Muscle of leg (tissue), 11 donors: ENCODE measurements around the gene RASSF7. TPM values are rescaled to one million over a fixed set of nuclear protein-coding genes. Genes with fewer than 3 reads are reported as not detected.

Experiments used
- DNase-seq: peaks from one replicate; pipeline ENCODE4 v3.0.0; 2013
- H3K27ac ChIP-seq: one replicate; pipeline ENCODE4 v1.5.1; 2013; ENCODE audit warnings: mild to moderate bottlenecking, low read length, control low read depth
- H3K27me3 ChIP-seq: one replicate; pipeline ENCODE4 v1.6.1; 2013; ENCODE audit warnings: low read length; ENCODE audit not compliant: control insufficient read depth, insufficient read depth
- H3K36me3 ChIP-seq: one replicate; pipeline ENCODE4 v1.6.1; 2013; ENCODE audit warnings: low read length; ENCODE audit not compliant: control insufficient read depth, insufficient read depth
- H3K4me1 ChIP-seq: one replicate; pipeline ENCODE4 v1.6.1; 2013; ENCODE audit warnings: low read length; ENCODE audit not compliant: control insufficient read depth, insufficient read depth
- H3K4me3 ChIP-seq: one replicate; pipeline ENCODE4 v1.5.1; 2013; ENCODE audit warnings: low read length, control low read depth
- H3K9me3 ChIP-seq: replicated peaks from 2 replicates; pipeline ENCODE4 v1.6.1; 2013; ENCODE audit warnings: low read depth, low read length; ENCODE audit not compliant: control insufficient read depth
- WGBS: methylation state at CpG from one replicate; pipeline ENCODE4 v1.1.5; 2013; ENCODE audit warnings: missing lambda C conversion rate; ENCODE audit not compliant: insufficient coverage; 5-methylcytosine and 5-hydroxymethylcytosine counted together
- polyA plus RNA-seq, 8 donors: library from polyadenylated mRNA; unstranded; fragments of 120-200 nt; gene quantifications; one replicate each; pipeline versions ENCODE4 v1.2.1 to v1.2.3, GENCODE V29; 2013; ENCODE audit warnings: inconsistent platforms in 1 of 8, low replicate concordance in 1 of 8; ENCODE audit not compliant: insufficient read length in 8 of 8, insufficient read depth in 1 of 8
- total RNA-seq: library from RNA; stranded (reverse); fragments of 120-200 nt; gene quantifications from one replicate; pipeline ENCODE4 v1.2.4, GENCODE V29; 2013

Gene RASSF7
- total and polyA plus RNA-seq, 9 donors, result 2.3 to 4.4 (median 2.6) TPM

GRCh38 chr11:575996-576768, 15.4 kb downstream of the RASSF7 start, which contains the start of gene PHRF1:
PHRF1 (plus strand) TSS chr11:576470; CDS start chr11:581513, 5,043 bp downstream.
- peak; percentile 97 for DNase-seq
- WGBS, result under 1% methylated on average over 73 of the region's 99 CpGs
- H3K27ac ChIP-seq, result peak within 1 kb of the TSS; percentile 91
- H3K36me3 ChIP-seq, result peaks cover 3% of the 10 kb centered on the region
- H3K4me1 ChIP-seq, result peaks cover 32% of the 10 kb centered on the region
- peaks cover 22% of the 10 kb centered on the region for H3K27me3 ChIP-seq
- no peaks in the 10 kb centered on the region for H3K9me3 ChIP-seq
- H3K4me3 ChIP-seq, result peak within 1 kb of the TSS; percentile 90

- Histone ChIP-seq H3K27me3 (peaks cover 22% of the 10 kb centered on the region), H3K4me3 (peak overlapping the region; percentile 90), H3K9me3 (no peaks in the 10 kb centered on the region), H3K4me1 (peaks cover 33% of the 10 kb centered on the region), H3K36me3 (peaks cover 12% of the 10 kb centered on the region), H3K27ac (peak overlapping the region; percentile 20)
- WGBS, result 7% methylated on average over 35 of the region's 48 CpGs
- peak; percentile 42 for DNase-seq
Measured at GRCh38 chr11:576811-577610, 16.2 kb downstream of the RASSF7 start.

DNA sequence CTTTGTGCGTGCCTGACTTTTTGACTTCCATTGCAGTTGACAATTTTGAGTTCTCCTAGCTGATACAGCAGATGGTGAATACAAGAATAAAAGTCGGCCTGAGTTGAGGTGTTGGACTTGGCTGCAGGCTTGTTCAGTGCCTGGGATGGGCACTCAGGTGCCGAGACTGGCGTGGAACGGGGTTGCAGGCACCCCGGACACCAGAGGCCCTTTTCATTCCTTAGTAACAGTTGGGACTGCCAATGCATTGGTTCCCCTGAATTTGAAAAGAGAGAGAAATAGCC, 16.8 kb downstream of the RASSF7 start:
- Histone ChIP-seq H3K4me3 (peak overlapping the region; percentile 90), H3K27me3 (peaks cover 22% of the 10 kb centered on the region), H3K36me3 (peaks cover 15% of the 10 kb centered on the region), H3K27ac (no peak overlapping the region), H3K4me1 (peaks cover 33% of the 10 kb centered on the region), H3K9me3 (no peaks in the 10 kb centered on the region)
- no peak for DNase-seq
- 63% methylated on average over 6 of the region's 6 CpGs for WGBS

DNA sequence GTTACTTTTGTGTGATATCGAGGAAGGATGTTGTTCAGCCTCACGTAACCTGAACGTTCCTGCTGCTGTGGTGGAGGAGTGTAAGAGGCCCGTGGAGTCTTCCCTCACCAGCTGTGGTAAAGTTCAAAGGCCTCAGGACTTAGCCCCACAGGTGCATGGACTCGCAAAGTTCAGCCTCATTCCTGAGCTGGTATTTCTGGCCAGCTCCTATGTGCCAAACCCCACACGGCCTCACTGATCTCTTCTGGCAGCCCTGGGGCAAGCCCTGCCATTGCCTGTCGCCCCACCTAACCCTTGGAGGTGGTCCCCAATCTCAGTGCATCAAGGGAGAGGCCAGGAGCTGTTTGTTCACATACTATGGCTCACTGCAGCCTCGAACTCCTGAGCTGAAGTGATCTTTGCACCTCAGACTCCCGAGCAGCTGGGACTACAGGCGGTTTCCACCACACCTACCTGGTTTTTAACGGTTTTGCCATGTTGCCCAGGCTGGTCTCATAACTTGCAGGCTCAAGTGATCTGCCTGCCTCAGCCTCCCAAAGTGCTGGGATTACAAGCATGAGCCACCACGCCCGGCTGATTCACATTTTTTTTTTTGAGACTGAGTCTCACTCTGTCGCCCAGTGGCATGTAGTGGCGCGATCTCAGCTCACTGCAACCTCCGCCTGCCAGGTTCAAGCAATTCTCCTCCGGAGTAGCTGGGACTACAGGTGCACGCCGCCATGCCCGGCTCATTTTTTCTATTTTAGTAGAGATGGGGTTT, 17.7 kb downstream of the RASSF7 start:
- H3K4me1 ChIP-seq, result peaks cover 33% of the 10 kb centered on the region
- no peaks in the 10 kb centered on the region for H3K9me3 ChIP-seq
- WGBS, result 68% methylated on average over 12 of the region's 21 CpGs
- H3K36me3 ChIP-seq, result peaks cover 22% of the 10 kb centered on the region
- DNase-seq, result no peak
- H3K4me3 ChIP-seq, result no peak overlapping the region
- H3K27ac ChIP-seq, result no peak overlapping the region
- H3K27me3 ChIP-seq, result peaks cover 16% of the 10 kb centered on the region

DNA sequence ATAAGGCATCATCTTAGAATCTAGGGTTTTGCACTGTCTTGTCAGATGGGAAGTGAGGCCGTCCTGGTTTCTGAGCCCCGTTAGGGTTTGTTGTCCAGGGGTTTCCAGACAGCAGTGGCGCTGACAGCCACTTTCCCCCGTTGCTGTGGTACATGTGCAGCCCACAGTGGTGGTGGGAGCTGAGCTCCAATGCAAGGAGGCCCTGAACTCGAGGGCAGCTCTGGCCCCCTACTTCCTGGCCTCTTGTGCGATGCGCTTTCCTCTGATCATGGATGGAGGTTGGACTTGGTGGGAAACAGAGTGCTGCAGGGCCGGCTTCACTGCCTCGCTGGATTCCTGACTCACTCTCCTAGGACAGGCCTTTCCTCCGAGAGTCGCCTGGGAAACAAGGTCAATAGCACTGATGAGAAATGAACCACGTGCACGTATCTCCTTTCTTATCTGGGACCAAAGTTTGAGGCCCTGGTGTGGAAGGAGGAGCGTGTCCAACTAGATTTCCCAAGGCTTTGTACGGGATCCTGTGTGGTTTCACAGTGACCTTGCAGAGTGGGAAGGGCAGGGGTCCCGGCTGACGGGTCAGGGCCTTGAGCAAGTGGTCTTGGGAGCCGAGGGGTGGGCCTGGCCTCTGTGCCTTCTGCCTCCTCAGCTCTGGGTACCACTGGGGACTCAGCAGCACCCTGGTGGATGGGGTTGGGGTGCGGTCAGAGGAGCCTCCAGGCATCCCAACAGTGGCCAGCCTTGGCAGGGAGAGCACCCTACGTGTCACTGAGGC, 19.2 kb downstream of the RASSF7 start:
- DNase-seq, result no peak
- Histone ChIP-seq H3K4me3 (no peak overlapping the region), H3K4me1 (peaks cover 28% of the 10 kb centered on the region), H3K27ac (no peak overlapping the region), H3K9me3 (no peaks in the 10 kb centered on the region), H3K27me3 (peaks cover 7% of the 10 kb centered on the region), H3K36me3 (peaks cover 35% of the 10 kb centered on the region)
- 81% methylated on average over 20 of the region's 20 CpGs for WGBS

DNA sequence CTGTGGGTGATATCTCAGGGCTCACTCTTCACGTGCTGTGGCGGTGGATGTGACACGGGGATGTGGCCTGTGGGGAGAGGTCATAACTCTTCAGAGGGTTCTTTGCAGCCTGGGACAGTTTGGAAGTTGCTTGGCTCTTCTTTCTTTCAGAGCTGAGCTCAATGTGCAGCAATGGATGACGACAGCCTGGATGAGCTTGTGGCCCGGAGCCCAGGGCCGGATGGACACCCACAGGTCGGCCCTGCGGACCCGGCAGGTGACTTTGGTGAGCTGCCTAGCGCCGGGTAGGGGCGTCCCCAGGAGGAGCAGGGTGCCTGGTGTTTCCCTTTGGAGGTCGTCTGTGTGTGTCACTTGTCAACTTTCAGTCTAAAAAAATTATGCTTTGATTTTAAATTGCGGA, 20.6 kb downstream of the RASSF7 start:
- peaks cover 25% of the 10 kb centered on the region for H3K4me1 ChIP-seq
- DNase-seq, result no peak
- H3K36me3 ChIP-seq, result peaks cover 41% of the 10 kb centered on the region
- H3K4me3 ChIP-seq, result no peak overlapping the region
- H3K9me3 ChIP-seq, result no peaks in the 10 kb centered on the region
- H3K27me3 ChIP-seq, result no peaks in the 10 kb centered on the region
- H3K27ac ChIP-seq, result no peak overlapping the region
- 78% methylated on average over 10 of the region's 14 CpGs for WGBS

DNA sequence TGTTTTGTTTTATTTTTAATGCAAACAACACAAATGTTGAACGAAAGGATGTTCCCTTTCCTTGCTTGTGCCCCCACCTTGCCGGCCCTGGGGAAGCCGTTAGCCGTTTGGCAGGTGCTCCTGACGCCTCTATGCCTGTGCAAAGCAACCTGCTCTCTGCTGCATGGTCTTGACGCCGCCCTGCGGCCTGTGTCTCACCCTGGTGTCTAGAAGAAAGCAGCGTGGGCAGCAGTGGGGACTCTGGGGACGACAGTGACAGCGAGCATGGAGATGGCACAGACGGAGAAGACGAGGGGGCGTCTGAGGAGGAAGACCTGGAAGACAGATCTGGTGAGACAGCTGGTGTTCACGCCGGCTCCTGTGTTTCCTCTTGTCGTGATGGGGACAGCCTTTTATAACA, 21.0 kb downstream of the RASSF7 start:
- no peak for DNase-seq
- Histone ChIP-seq H3K27ac (no peak overlapping the region), H3K36me3 (peaks cover 46% of the 10 kb centered on the region), H3K9me3 (no peaks in the 10 kb centered on the region), H3K27me3 (no peaks in the 10 kb centered on the region), H3K4me3 (no peak overlapping the region), H3K4me1 (peaks cover 25% of the 10 kb centered on the region)
- 86% methylated on average over 14 of the region's 17 CpGs for WGBS

- DNase-seq, result no peak
- H3K4me3 ChIP-seq, result no peak overlapping the region
- 93% methylated on average over 8 of the region's 10 CpGs for WGBS
- no peaks in the 10 kb centered on the region for H3K9me3 ChIP-seq
- no peaks in the 10 kb centered on the region for H3K27me3 ChIP-seq
- peaks cover 4% of the 10 kb centered on the region for H3K4me1 ChIP-seq
- peaks cover 63% of the 10 kb centered on the region for H3K36me3 ChIP-seq
- no peak overlapping the region for H3K27ac ChIP-seq
Measured at GRCh38 chr11:584287-584686, 23.5 kb downstream of the RASSF7 start.

DNA sequence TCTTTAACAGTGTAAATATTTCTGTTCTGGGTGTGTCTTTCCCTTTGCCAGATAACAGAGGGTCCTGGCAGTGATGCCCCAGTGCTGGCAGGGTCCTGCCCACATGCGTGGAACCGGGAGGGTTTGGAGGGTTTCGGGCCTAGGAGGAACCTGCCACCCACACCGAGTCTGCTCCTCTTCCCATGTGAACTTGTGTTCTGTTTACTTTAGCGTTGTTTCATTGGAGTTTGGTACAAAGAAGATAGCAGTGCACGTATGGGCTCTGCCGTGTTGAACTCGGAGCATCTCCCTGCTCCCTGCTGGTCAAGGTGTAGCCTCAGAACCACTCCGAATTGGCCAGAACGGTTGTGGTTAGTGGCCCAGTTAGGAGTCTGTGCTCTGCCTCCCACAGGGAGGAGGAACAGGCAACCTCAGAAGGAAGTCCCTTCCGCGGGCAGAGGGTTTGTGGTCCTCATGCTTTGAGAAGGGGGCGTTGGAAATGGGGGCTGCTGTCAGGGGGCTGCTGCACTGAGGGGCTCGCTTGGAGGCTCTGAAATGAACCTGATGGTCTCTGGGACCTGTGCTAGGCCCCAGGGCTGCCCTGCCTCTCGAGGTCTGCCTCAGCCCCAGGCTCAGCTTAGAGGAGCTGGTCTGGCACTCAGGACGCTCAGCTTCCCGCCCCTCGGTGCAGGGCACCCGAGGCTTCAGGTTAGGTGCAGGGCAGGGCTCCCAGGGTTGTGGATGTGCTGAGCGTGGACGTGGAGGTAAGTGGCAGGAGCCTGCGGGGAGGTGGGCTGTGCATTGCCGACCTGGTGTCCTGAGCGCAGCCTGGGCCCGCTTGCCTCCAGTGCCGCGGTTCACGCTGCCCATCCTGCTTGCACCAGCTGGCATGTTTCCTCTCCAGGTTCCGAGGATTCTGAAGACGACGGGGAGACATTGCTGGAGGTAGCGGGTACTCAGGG, 25.9 kb downstream of the RASSF7 start:
- no peak for DNase-seq
- Histone ChIP-seq H3K9me3 (no peaks in the 10 kb centered on the region), H3K4me3 (no peak overlapping the region), H3K36me3 (peaks cover 81% of the 10 kb centered on the region), H3K27me3 (no peaks in the 10 kb centered on the region), H3K4me1 (no peaks in the 10 kb centered on the region), H3K27ac (no peak overlapping the region)
- 90% methylated on average over 31 of the region's 32 CpGs for WGBS
